Mesenchymal stem cell (in vitro differentiated cells and primary cell): ENCODE results near the gene QSOX2.
"Not testable (repeated sequence)": the region's sequence is repeated elsewhere in the genome, so short reads cannot be mapped to it uniquely, and the experiment has no call there.

ENCODE experiments used
- DNase-seq: peaks from one replicate; pipeline ENCODE4 v3.0.0-alpha.2; 2013
- H2AFZ ChIP-seq: one replicate; pipeline ENCODE4 v1.6.1; 2013; ENCODE audit warnings: low read depth, mild to moderate bottlenecking, control low read depth, inconsistent platforms, low read length, moderate library complexity
- H2AK5ac ChIP-seq: 2 replicates; pipeline ENCODE4 v1.6.1; 2013; ENCODE audit warnings: low read length, moderate library complexity, mild to moderate bottlenecking, inconsistent platforms; ENCODE audit not compliant: severe bottlenecking
- H2BK120ac ChIP-seq: one replicate; pipeline ENCODE4 v1.6.1; 2013; ENCODE audit warnings: low read depth, mild to moderate bottlenecking, inconsistent platforms, low read length, moderate library complexity
- H2BK12ac ChIP-seq, 2 experiments: one replicate each; pipeline ENCODE4 v1.6.1; 2013; ENCODE audit warnings: inconsistent platforms in 2 of 2, low read length in 2 of 2, mild to moderate bottlenecking in 2 of 2, moderate library complexity in 2 of 2, control low read depth in 1 of 2
- H2BK15ac ChIP-seq: one replicate; pipeline ENCODE4 v1.6.1; 2013; ENCODE audit warnings: mild to moderate bottlenecking, low read depth, inconsistent platforms; ENCODE audit not compliant: poor library complexity, severe bottlenecking
- H2BK5ac ChIP-seq: 2 replicates; pipeline ENCODE4 v1.6.1; 2013; ENCODE audit warnings: low read depth, mild to moderate bottlenecking, low read length, control low read depth, inconsistent platforms; ENCODE audit not compliant: poor library complexity, severe bottlenecking
- H3K14ac ChIP-seq, 2 experiments: one replicate each; pipeline ENCODE4 v1.6.1; 2013; ENCODE audit warnings: inconsistent platforms in 2 of 2, low read length in 2 of 2, control low read depth in 1 of 2, mild to moderate bottlenecking in 1 of 2, moderate library complexity in 1 of 2
- H3K18ac ChIP-seq, 2 experiments: one replicate each; pipeline ENCODE4 v1.6.1; 2013; ENCODE audit warnings: inconsistent platforms in 2 of 2, low read length in 2 of 2, control low read depth in 1 of 2, low read depth in 1 of 2, mild to moderate bottlenecking in 1 of 2
- H3K23ac ChIP-seq, 2 experiments: one replicate each; pipeline ENCODE4 v1.6.1; 2013; ENCODE audit warnings: inconsistent platforms in 2 of 2, low read length in 2 of 2, mild to moderate bottlenecking in 2 of 2, moderate library complexity in 2 of 2, control low read depth in 1 of 2
- H3K27ac ChIP-seq: 2 replicates; pipeline ENCODE4 v1.5.1; 2013; ENCODE audit warnings: mild to moderate bottlenecking, moderate library complexity, low read length, control low read depth, inconsistent platforms; ENCODE audit not compliant: poor library complexity, severe bottlenecking
- H3K27me3 ChIP-seq, 2 experiments: 2 replicates each; pipeline versions ENCODE4 v1.6.1 to v1.7.0; 2013; ENCODE audit warnings: low read length in 2 of 2, mild to moderate bottlenecking in 2 of 2, moderate library complexity in 2 of 2, control low read depth in 1 of 2, inconsistent platforms in 1 of 2; ENCODE audit not compliant: control insufficient read depth in 1 of 2, insufficient read depth in 1 of 2
- H3K36me3 ChIP-seq, 2 experiments: 2 replicates each; pipeline versions ENCODE4 v1.6.1 to v1.7.0; 2013; ENCODE audit warnings: low read length in 2 of 2, control low read depth in 1 of 2, inconsistent platforms in 1 of 2, low read depth in 1 of 2, mild to moderate bottlenecking in 1 of 2; ENCODE audit not compliant: insufficient read depth in 2 of 2, control insufficient read depth in 1 of 2
- H3K4ac ChIP-seq, 2 experiments: one replicate each; pipeline ENCODE4 v1.6.1; 2013; ENCODE audit warnings: inconsistent platforms in 2 of 2, low read length in 2 of 2, mild to moderate bottlenecking in 2 of 2, moderate library complexity in 2 of 2, control low read depth in 1 of 2, low read depth in 1 of 2
- H3K4me1 ChIP-seq: 2 replicates; pipeline ENCODE4 v1.6.1; 2013; ENCODE audit warnings: low read depth, low read length, control low read depth; ENCODE audit not compliant: control insufficient read depth, insufficient read depth
- H3K4me2 ChIP-seq: 2 replicates; pipeline ENCODE4 v1.6.1; 2013; ENCODE audit warnings: low read length, mild to moderate bottlenecking, inconsistent platforms; ENCODE audit not compliant: poor library complexity, severe bottlenecking
- H3K4me3 ChIP-seq, 2 experiments: 2 replicates each; pipeline versions ENCODE4 v1.5.1 to v1.7.0; 2013; ENCODE audit warnings: low read length in 2 of 2, mild to moderate bottlenecking in 2 of 2, control low read depth in 1 of 2, low read depth in 1 of 2; ENCODE audit not compliant: insufficient read depth in 1 of 2
- H3K79me1 ChIP-seq: replicated peaks from 2 replicates; pipeline ENCODE4 v1.6.1; 2013; ENCODE audit warnings: mild to moderate bottlenecking, control low read depth, low read length, inconsistent platforms; ENCODE audit not compliant: poor library complexity, severe bottlenecking
- H3K9ac ChIP-seq: 2 replicates; pipeline ENCODE4 v1.7.0; 2013; ENCODE audit warnings: mild to moderate bottlenecking, low read length, moderate library complexity
- H3K9me3 ChIP-seq: 2 replicates; pipeline ENCODE4 v1.7.0; 2013; ENCODE audit warnings: mild to moderate bottlenecking, low read length; ENCODE audit not compliant: control insufficient read depth
- H4K8ac ChIP-seq: one replicate; pipeline ENCODE4 v1.6.1; 2013; ENCODE audit warnings: inconsistent platforms, mild to moderate bottlenecking, low read length, moderate library complexity
- H4K91ac ChIP-seq: one replicate; pipeline ENCODE4 v1.6.1; 2013; ENCODE audit warnings: mild to moderate bottlenecking, low read length, inconsistent platforms
- WGBS: methylation state at CpG from one replicate; pipeline ENCODE4 v1.1.7; 2013; ENCODE audit warnings: mixed read lengths; 5-methylcytosine and 5-hydroxymethylcytosine counted together

QSOX2 gene

DNA sequence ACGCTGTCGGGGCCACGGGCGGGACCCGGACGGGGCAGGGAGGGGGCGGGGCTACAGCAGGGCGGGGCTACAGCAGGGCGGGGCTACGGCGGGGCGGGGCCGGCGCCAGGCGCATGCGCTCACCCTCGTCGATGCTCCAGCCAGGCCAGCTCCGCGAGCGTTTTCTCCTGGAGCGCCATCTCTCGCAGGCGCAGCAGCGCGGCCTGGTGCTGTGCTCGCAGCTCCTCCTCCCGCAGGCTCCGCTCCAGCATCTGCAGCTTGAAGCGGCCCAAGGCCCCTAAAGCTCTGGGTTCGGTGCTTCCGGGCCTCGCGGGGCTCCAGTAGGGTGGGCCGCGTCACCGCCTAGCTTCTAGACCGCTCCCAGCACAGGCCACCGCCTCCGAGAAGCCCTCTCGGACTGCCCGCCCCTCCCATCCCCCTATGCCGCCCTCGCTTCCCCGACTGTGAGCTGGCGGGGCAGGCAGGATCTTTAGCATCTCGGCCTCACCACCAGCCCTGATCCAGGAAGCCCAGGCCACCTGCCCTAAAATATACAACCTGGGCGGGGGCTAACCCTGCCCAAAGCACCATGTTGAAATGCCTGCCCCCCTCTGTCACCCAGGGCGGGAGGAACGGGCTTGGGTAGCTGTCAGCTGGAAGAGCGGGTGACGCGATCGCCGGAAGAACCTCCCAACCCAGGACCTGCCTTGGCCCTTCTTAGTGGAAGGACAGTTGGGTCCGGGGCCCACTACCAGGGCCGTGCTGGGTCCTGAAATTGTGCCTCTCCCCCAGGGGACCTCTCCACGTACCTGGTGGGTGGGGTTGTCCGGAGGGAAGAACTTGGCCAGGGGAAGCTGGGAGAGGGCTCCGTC lies 21.9 kb upstream of the QSOX2 start:
- peak overlapping the region in 1 of 2 experiments; percentile 42 for H3K4ac ChIP-seq
- H2BK5ac ChIP-seq, result no peak overlapping the region
- H3K36me3 ChIP-seq, result no peaks in the 10 kb centered on the region
- H4K8ac ChIP-seq, result peak overlapping the region; percentile 92
- H4K91ac ChIP-seq, result peak overlapping the region; percentile 57
- no peak overlapping the region for H3K23ac ChIP-seq
- peaks cover 9% of the 10 kb centered on the region for H3K4me1 ChIP-seq
- peak; percentile 77 for DNase-seq
- H2BK120ac ChIP-seq, result peak overlapping the region; percentile 85
- H2AK5ac ChIP-seq, result no peak overlapping the region
- H3K18ac ChIP-seq, result peak overlapping the region; percentile 44 to 72
- 16% methylated on average over 55 of the region's 60 CpGs for WGBS
- peak overlapping the region; percentile 47 to 71 for H3K4me3 ChIP-seq
- H2BK12ac ChIP-seq, result no peak overlapping the region
- peak overlapping the region; percentile 54 for H3K4me2 ChIP-seq
- no peaks in the 10 kb centered on the region for H3K79me1 ChIP-seq
- peak overlapping the region in 1 of 2 experiments; percentile 19 for H3K14ac ChIP-seq
- peaks cover 2% of the 10 kb centered on the region for H3K9me3 ChIP-seq
- H3K9ac ChIP-seq, result peak overlapping the region; percentile 77
- peak overlapping the region; percentile 87 for H2BK15ac ChIP-seq
- peak overlapping the region; percentile 56 for H2AFZ ChIP-seq
- H3K27ac ChIP-seq, result no peak overlapping the region
- peaks cover 3 to 65% of the 10 kb centered on the region in 2 experiments for H3K27me3 ChIP-seq

DNA sequence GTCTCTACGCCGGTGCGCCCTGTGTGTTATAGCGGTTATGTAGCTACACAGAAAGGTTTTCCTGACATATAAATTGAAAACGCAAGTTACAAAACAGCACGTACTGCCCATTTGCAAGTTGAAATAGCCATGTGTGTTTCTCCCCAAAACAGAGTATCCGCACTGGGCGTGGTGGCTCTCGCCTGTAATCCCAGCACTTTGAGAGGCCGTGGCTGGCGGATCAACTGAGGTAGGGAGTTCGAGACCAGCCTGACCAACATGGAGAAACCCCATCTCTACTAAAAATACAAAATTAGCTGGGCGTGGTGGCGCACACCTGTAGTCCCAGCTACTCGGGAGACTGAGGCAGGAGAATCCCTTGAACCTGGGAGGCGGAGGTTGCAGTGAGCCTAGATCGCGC lies 21.0 kb upstream of the QSOX2 start:
- not testable (repeated sequence) for H3K4ac ChIP-seq, H2AFZ ChIP-seq, H3K36me3 ChIP-seq, DNase-seq, H3K14ac ChIP-seq, H2BK15ac ChIP-seq, H4K91ac ChIP-seq, H2AK5ac ChIP-seq, H3K9ac ChIP-seq, H3K9me3 ChIP-seq, H3K4me2 ChIP-seq, H3K23ac ChIP-seq, H2BK5ac ChIP-seq, H3K27ac ChIP-seq, H3K4me3 ChIP-seq, H3K4me1 ChIP-seq, H2BK120ac ChIP-seq, H3K79me1 ChIP-seq, H2BK12ac ChIP-seq, H3K18ac ChIP-seq
- 98% methylated on average over 16 of the region's 18 CpGs for WGBS
- H3K27me3 ChIP-seq, result peaks cover 3 to 63% of the 10 kb centered on the region in 2 experiments
- H4K8ac ChIP-seq, result peak overlapping the region; percentile 35

DNA sequence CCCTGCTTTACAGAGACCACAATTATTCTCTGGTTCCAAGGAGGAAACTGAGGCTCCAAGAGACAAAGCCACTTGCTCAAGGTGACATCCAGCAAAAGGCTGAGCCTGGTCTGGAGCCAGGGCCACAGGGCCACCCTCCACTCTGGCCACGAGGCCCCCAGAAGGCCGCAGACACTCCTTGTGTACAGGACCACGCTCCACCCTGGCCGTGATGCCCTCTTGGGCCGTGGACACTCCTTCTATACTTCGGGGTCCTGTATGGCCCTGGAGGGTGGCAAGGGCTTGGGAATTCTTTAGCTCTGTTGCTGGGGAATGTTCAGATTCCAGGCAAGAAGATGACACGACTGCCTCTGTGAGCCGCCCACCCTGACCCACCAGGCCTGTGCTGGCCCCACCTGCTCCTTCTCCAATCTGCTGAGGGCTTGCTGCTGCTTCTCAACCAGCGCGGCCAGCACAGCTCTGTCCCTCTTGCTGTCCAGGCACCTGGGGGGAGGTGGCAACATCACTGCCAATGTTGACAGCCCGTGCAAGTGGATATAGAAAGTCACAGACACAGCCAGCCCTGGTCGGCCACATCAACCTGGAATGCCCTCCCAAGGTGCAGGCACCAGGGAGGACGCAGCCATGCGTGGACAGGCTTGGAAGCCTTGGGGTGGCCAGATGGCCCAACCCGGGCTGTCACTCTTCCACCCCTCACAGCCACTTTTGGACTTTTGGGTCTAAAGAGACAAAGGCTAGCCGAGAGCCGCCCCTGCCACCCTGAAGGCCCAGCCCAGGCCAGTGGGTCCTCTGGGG lies 20.1 kb upstream of the QSOX2 start:
- Histone ChIP-seq H3K4ac (no peak overlapping the region), H3K14ac (no peak overlapping the region), H3K18ac (no peak overlapping the region)

More for the DNA sequence above, 20.1 kb upstream of the QSOX2 start:
- Histone ChIP-seq H2BK120ac (no peak overlapping the region), H3K4me2 (no peak overlapping the region), H3K27me3 (peaks cover 6 to 69% of the 10 kb centered on the region in 2 experiments), H3K9ac (no peak overlapping the region), H2AK5ac (no peak overlapping the region), H2BK5ac (no peak overlapping the region), H4K8ac (no peak overlapping the region), H3K79me1 (no peaks in the 10 kb centered on the region), H3K36me3 (no peaks in the 10 kb centered on the region), H3K9me3 (peaks cover 2% of the 10 kb centered on the region), H3K4me1 (peaks cover 9% of the 10 kb centered on the region), H2AFZ (no peak overlapping the region), H3K4me3 (no peak overlapping the region), H3K23ac (no peak overlapping the region), H4K91ac (peak overlapping the region; percentile 49), H2BK12ac (no peak overlapping the region), H2BK15ac (no peak overlapping the region), H3K27ac (no peak overlapping the region)
- 94% methylated on average over 16 of the region's 17 CpGs for WGBS
- DNase-seq, result no peak
